HG02885 (cell line): ENCODE results near the gene HSD11B1L.

Source experiments
- ATAC-seq: cut with Tn5 transposase; IDR thresholded peaks from one replicate; pipeline ENCODE4 v1.9.1; 2021; ENCODE audit warnings: mild to moderate bottlenecking; ENCODE audit not compliant: unreplicated experiment, poor library complexity

Gene HSD11B1L

DNA sequence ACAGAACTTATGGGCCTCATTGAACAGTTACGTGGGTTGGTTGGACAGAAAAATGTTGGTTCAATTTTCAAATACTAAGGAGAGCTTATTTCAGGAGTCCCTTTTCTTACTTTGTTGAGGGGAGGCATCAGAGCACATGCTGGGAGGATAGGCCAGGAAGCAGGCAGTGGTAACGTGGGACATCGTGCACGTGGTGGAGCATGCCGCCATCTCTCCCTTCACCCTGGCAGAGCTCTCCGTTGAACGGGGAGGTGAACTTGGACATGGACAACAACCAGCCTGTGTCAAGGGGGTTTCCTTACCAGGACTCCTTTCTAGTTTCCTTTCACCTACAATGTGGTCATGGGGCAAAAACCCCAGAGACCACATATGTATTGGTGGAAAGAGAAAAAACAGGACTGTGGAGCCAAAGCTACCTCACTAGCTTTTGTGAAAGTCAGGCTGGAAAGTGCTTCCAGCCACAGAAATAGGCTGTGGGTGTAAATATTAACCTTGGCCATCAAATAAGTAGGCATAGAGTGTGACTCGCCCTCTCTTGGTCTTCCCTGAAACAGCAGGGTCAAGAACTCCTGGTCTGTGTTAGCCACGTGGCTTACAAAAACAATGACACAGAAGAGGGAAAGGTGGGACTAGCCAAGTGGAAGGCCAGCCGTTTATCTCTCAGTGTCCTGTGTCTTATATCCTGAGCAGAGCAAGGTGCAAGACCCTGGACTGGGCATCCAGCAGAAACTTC is 14.9 kb upstream of the HSD11B1L start:
- ATAC-seq, result no peak

DNA sequence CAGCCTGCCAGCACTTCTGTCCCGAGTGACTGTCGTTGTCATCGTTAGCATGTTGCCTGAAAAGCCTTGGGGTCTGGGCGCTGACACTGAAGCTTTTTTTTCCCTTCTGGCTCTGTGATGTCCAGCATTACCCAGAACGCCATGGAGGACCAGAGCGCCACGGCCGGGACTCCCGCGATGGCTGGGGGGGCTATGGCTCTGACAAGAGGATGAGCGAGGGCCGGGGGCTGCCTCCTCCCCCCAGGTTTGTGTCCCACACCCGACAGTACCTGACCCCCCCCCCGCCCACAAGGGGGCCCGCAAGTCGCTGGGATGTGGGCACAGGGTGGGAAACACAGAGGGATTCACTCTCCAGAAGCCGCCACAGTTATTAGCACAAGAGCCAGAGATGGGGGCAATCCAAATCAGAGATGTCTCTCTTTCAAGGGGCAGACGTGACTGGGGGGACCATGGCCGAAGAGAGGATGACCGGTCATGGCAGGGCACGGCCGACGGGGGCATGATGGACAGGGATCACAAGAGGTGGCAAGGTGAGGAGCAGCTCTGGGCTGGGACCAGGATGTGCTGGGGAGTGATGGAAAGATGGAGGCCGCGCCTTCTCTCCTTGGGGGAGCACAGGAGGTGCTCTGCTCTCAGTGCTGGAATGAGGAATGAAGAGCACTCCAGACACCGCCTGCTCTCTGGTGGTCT is 13.8 kb upstream of the HSD11B1L start:
- ATAC-seq, result no peak

DNA sequence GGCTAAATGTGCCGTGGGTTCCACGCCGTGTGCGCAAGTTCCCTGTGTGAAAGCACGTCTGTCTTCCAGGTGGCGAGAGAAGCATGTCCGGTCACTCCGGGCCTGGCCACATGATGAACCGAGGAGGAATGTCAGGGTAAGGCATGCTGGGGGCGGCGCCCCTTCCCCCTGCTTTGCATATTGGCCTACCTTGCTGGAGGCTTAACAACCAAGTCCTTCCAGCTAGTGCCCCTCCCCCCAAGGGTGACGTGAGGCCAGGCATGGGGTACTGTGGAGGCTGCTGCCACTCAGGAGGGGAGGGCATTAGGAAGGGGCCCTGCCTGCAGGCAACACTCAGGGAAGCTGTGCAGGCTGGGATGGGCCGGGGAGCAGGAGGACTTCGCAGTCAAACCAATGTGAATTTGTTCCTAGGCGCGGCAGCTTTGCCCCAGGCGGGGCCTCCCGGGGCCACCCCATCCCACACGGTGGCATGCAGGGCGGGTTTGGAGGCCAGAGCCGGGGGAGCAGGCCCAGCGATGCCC is 13.0 kb upstream of the HSD11B1L start:
- ATAC-seq, result no peak

DNA sequence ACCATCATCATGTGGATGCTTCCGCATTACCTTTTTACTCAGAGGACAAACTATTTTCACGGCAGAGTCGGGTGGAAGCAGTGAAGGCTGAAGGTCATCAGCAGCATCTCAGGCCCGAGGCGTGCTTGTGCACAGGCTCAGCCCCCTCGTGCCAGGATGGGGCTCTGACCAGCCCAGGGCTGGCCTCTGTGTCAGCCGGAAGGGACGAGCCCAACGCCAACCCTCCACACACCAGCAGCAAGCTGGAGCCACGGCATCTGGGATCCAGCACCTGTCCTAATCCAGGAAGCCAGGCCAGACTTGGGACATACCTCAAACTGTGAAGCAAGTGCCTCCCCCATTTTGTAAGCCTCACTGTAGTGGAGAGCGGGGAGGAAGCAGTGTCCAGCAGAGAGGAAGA is 11.6 kb upstream of the HSD11B1L start:
- no peak for ATAC-seq

DNA sequence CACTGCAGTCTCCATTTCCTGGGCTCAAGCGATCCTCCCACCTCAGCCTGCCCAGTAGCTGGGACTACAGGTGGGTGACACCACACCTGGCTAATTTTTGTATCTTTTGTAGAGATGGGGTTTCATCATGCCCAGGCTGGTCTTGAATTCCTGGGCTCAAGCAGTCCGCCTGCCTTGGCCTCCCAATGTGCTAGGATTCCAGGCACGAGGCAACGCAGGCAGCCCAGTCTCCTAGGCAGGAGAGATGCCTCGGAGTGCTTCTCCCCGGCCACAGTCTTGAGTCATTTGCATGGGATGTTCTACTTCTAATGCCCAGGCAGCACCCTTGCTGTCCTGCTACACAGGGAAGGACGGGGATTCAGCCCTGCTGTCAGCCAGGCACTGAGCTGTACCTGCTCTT is 9.2 kb upstream of the HSD11B1L start:
- ATAC-seq, result no peak

DNA sequence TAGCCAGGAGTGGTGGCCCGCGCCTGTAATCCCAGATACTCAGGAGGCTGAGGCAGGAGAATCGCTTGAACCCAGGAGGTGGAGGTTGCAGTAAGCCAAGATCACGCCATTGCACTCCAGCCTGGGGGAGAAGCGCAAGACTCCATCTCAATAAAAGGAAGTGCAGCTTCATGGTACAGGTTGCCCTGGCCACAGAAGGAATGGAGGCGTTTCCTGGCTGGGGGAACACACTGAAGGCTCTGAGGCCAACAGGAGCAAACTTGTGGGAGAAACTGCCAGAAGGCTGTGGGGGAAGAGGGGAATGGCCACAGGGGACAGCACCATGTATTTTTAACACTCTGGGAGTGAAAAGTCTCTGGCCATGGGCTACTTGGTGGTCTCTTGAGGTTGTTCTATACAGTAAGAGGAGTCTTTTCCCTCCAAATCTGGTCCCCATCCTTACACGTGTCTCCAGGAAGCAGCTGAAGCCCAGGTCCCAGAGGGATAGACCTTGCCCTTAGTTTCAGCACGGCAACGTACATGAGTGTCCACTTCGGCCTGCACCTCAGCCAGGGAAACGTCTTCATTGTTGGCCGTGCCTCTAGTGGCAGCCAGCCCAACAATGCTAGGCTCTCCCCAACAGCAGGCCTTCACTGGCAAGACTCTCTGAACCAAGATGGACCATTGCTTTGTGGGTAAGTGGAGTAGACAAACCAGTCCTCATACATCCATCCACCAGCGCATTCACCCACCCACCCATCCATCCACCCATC is 7.9 kb upstream of the HSD11B1L start:
- no peak for ATAC-seq

DNA sequence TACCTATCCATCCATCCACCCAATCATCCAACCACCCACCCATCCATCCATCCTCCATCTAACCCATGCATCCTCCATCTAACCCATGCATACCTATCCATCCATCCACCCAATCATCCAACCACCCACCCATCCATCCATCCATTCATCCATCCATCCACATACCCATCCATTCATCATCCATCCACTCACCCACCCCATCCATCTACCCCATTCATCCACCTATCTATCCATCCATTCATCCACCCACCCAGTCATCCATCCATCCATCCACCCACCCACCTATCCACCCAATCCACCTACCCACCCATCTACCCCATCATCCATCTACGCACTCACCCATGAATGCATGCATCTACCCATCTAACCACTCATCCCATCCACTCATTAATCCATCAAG is 7.1 kb upstream of the HSD11B1L start:
- no peak for ATAC-seq

DNA sequence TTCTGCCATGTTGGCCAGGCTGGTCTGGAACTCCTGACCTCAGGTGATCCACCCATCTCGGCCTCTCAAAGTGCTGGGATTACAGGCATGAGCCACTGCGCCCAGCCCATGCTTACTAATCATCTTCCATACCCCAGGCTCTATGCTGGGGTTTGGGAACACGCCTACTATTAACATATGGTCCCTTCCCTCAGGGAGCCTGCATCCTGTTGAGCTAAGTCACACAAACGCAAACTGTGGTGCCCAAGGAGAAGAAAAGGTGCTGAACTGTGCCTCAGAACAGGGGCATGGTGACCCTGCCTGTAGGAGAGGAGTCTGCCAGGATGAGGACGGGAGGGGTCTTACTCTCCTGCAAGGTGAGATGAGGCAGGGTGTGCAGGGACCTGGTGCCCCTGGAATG is 6.1 kb upstream of the HSD11B1L start:
- no peak for ATAC-seq

DNA sequence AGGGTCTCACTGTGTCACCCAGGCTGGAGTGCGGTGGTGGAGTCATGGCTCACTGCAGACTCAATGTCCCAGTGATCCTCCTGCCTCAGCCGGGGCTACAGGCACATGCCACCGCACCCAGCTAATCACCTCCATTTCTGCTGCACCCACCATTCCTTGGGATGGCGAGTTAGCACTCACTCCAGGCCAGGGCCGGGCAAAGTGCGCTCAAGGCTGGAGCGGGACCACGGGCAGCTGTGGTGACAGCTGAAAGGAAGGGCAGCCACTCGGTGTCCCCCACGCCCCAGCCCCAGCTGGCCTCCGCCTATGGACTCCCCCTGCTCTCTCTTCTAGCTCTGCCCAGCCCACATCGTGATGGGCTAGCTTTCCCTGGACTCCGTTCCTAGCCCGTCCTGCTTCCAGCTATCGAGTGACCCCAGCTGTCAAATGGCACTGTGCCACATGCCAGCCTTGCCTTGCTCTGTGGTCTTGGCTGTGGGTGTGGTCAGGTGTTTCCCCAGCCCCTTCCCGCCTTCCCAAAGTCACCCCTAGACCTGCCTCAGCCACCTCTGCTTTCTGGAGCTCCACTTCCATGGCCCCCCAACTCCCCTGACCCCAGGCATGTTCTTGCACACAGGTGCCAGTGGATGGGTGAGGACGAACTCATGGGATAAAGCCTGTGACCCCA is 4.6 kb upstream of the HSD11B1L start:
- no peak for ATAC-seq

DNA sequence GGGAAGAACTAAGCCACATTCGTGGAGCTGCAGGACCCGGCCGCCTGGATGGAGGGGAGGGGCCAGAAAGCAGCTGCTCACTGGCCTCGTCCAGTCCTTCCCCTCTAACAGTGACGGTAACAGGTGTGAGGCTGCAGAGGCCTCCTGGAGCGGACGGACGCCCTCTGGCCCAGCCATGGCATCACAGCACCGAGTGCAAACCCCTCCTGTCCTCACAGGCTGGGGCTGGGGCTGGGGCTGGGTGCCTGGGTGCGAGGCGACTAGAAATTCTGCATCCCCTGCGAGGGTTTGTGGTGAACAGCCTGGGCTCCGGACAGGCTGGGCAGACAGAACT is 4.1 kb upstream of the HSD11B1L start:
- ATAC-seq, result no peak

DNA sequence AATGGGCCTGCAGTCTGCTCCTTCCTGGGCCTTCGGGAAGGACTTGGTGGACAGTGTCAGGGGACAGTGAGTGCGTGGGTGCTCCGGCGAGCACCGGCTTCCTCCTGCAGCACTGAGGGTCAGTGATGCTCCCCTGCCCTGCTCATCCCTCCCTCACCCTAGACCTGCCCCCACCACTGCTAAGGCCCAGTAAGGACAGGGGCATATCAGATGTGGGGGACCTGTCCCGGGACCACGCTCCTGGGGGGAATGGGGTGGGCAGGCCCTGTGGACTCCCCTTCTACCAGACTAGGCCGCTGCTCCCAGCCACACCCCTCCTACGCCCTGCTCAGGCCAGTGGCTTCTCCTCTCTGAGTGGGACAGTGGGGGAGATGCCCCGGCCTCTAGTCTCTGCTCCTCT is 3.7 kb upstream of the HSD11B1L start:
- no peak for ATAC-seq

DNA sequence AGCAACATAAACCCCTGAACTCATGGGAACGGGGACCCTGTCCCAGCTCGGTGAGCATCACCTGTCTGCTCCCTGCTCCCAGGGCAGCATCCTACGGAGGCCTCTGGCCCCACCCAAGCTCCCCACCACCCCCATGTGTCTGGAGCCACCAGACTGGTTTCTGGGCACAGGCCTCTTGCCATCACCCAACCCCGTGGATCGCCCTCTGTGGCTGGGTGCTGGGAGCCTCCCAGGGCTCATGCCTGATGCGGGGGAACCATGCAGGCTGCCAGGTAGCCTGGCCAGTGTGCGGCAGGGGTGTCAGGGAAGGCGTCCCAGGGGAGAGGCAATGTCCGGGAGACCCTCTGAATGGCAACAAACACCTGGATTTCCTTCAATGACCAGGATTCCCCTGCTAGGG is 3.2 kb upstream of the HSD11B1L start:
- no peak for ATAC-seq

DNA sequence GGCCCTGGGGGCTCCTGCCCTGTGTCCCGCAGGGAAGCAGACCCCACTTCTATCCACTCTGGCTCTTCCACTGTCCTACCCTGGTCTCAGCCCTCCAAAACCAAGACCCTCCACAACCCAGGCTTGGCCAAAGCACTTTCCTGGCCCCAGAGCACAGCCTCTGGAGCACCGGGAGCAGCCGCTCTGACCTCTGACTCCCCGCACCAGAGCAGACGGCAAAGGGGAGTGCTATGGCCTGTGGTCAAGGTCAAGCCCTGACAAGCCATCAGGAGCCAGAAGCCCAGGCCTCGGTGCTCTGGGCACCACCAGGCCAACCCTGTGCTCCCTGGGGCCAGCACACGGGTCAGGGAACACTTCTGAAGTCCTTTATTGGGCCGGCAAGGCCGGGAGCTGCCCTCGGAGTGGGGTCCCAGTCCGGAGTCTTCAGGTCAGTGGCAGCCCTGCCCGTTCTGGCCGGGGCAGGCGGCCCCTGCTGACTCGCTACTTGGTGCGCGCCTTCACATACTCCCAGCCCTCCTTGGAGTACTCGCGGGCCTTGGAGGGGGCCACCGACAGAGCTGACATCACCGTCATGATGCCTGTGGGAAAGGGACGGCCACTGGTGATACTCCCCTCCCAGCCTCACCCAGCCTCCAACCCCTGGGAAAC is 2.6 kb upstream of the HSD11B1L start:
- ATAC-seq, result no peak

DNA sequence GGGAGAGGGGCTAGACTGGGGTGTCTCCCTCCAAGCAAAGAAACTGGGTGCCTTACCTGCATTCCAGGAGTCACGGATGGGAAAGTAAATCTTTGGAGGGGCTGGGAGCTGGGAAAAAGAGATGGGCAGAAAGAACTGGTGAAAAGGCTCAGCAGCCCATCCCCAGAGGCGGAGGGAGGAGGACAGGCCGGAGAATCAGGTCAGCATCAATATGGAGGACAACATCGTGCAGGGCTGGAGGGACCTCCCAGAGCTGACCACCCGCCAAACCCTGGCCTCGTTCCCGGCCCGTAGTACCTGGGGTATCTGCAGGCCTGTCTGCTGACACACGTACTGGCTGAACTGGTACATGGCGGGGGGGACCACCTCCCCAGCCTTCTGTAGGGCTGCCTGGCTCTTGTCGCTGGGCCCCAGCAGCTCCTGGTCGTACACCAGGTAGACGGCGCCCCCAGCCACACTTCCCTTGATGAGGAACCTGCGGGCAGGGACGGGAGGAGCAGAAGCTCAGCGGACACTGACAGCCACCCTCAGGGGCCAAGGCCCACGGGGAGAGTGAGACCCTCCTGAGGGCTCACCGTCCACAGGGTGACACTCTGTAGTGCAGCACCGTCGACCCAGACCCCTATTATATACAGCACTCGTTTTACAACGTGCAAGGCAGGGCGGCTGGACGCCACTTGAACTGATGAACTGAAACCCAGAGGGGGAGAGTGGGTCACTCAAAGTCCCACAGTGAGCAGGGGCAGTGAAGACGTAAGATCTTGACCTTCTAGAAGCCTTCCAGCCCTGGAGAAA is 1.3 kb upstream of the HSD11B1L start:
- no peak for ATAC-seq

DNA sequence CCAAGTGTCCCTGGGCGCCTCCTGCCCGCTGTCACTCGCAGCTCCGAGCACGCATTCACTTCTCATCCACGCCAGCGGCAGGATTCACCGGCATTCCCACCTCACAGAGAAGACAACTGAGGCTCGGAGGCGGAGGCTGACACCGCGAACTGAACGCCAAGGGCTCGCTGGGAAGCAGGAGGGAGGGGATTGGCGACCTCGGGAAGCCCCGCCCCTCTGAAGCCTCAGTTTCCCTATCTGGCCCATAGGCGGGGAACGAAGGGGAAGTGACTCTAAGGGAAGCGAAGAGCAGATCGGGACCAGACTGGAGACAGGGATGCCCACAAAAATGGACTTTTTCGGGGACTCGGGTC is 767 bp upstream of the HSD11B1L start:
- ATAC-seq, result no peak

DNA sequence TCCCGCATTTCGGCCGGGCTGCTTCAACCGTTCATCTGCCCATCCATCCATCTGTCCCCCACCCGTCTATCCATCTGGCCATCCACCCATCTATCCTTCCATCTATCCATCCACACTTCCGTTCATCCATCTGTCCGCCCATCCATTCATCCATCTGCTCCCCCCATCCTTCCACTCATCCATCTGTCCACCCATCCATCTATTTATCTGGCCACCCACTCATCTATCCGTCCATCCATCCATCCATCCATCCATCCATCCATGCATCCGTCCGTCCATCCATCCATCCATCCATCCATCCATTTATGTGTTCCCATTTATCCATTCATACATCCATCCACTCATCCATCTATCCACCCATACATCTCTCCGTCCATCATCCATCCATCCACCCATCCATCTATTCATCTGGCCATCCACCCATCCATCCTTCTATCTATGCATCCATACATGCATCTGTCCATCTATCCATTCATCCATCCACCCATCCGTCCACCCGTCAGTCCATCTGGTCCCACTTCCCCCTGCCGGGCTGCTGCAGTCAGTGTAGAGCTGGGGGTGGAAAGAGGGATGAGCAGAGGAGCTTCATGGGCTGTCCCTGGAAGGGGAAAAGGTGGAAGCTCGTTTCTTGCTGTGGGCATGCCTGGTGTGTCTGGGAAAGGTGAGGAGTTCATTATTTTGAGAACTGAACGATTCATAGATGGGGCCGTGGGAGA is 722 bp downstream of the HSD11B1L start:
- no peak for ATAC-seq

DNA sequence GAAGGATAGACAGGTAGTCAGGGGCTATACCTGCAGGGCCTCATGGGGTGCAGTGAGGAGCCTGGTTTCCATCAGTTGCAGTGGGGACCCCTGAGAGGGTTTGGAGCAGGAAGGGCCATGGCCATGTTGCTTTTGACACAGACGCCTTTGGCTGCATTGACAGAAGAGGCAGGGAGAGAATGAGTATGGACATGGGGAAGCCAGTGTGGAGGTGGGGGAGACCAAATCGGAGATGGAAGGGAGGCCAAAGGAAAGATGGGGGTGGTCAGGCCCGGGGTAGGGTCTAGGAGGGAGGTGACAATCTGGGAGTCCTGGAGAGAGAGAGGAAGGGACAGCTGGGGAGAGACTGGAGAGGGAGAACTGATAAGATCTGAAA is 1.3 kb downstream of the HSD11B1L start:
- no peak for ATAC-seq

DNA sequence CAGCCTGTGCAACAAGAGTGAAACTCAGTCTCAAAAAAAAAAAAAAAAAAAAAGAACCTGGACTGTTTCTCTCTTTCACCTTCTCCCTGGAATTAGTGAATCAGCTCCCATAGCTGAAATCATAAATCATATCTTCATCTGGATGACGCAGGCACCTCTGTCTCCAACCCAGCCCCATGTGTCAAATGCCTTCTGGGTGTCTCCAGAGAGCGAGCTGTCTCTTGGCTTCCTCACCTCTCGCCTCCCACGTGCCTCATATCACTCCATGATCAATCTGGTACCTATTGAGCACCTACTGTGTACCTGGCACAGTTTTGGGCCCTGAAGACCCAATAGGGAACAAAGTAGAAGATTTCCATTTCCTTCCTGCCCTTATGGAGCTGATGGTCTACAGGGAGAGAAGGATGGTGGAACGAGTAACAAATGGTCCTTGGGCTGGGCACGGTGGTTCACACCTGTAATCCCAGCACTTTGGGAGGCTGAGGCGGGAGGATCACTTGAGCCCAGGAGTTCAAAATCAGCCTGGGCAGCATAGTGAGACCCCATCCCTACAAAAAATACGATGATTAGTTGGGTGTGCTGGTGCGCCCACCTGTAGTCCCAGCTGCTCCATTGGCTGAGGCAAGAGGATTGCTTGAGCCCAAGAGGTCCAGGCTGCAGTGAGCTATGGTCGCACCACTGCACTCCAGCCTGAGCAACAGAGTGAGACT is 2.5 kb downstream of the HSD11B1L start:
- ATAC-seq, result no peak
